GM21423 (cell line): ENCODE results near the gene SEC24D.
A peak's percentile ranks its signal among the peaks of the same experiment; 100 is the strongest.

Experiments
- ATAC-seq: cut with Tn5 transposase; IDR thresholded peaks from one replicate; pipeline ENCODE4 v1.9.1; 2021; ENCODE audit warnings: mild to moderate bottlenecking, moderate library complexity; ENCODE audit not compliant: unreplicated experiment

The SEC24D gene

GRCh38 chr4:118727360-118727759 is 108.6 kb downstream of the SEC24D start:
- no peak for ATAC-seq

DNA sequence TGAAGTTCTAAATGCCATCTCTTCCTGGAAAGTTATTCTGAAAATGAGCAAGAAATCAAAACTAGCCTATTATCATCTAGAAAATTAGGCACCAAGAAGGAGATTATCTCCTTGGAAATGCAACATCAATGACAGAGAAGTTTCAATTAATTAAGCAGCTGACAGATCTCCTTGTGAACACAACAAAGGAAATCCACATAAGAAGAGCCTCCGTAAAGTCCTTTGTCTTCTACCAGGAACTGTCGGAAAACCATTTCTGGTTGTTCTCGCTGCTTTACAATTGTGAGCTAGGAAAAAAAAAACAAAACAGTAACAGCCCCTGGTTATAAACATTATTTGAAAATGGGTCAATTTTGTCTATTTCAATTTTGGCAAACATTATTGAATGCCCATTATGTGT is 112.6 kb downstream of the SEC24D start:
- ATAC-seq, result no peak

DNA sequence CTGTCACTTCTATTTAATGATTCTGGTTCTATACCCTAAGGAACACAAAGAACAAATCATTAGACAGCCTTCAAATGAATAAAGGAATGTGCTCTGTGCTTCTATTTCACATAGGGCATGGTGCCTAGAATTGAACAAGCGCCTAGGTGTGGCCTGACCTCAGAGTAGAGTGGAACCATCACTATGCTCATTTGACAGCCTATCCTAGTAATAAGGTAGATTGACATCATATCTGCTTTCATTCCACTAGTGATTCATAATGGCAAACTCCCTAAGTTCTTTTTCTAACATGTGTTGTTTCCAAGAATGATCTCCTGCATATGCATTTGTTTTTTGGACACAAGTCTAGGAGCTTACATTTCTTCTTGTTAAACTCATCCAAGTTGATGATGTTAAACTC is 114.2 kb downstream of the SEC24D start:
- ATAC-seq, result no peak

GRCh38 chr4:118718511-118719170 is 117.3 kb downstream of the SEC24D start:
- ATAC-seq, result no peak

- ATAC-seq, result no peak
Observed at GRCh38 chr4:118716304-118716703, 119.6 kb downstream of the SEC24D start.

DNA sequence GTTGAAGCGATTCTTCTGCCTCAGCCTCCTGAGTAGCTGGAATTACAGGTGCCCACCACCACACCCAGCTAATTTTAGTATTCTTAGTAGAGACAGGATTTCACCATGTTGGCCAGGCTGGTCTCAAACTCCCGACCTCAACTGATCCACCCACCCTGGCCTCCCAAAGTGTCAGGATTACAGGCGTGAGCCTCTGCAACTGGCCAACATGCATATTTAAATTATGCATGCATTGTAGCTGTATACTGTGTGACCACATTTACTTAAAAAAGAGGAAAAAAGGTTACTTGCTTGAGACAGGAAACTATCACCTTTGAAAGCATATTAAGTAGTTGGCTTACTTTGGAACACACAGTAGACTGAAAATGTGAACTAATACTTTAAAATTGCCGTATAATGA is 121.2 kb downstream of the SEC24D start:
- no peak for ATAC-seq

- ATAC-seq, result peak; percentile 48
Observed at GRCh38 chr4:118712872-118713271, 123.1 kb downstream of the SEC24D start.

GRCh38 chr4:118711052-118711451 is 124.9 kb downstream of the SEC24D start:
- ATAC-seq, result no peak

- no peak for ATAC-seq
Observed at GRCh38 chr4:118703118-118703517, 132.8 kb downstream of the SEC24D start.

DNA sequence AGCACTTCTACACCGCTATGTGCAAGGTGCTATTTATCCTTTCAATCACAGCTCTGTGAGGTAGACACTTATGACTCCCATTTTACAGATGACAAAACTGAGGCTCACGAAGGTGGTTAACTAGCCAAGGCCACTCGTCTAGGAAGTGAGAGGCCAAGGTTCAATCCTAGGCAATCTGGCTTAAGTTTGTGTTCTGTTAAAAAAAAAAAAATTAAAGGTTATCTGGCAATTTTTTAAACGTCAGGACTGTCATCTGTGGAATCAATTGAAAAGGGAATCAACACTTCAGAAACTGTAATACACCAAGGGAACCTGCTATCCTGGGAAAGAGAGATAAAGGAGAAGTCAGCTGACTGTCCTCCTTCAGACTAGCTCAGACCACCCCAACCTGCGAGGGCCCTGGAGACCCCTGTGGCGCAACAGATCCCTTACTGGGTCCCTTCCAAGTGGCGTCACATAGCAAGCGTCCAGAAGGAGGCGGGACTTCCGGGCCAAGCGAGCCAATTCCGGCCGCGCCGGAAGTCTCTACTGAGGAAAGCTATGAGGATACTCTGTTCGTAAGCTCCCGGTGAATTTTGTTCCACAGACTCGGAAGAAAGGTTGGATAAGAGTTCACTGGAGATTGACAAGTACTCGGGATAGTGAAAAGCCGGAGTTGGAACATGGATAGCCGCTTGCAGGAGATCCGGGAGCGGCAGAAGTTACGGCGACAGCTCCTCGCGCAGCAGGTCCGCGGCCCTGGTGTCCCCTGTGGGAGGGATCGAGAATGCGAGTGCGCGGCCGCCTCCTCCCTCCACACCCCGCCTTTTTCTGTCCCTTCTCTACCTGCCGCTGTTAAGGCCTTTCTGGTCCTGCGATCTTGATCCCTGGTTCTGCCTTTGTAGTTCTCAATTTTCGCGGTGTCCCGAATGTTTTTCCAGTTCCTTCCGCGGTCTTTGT is 150.8 kb downstream of the SEC24D start, which contains the start of gene METTL14:
METTL14 (plus strand) TSS at position 520 of the 939 bp plus-strand sequence; CDS start at position 663, 143 bp downstream.
- peak; percentile 100 for ATAC-seq

- no peak for ATAC-seq
Observed at GRCh38 chr4:118683513-118683912, 152.4 kb downstream of the SEC24D start.

DNA sequence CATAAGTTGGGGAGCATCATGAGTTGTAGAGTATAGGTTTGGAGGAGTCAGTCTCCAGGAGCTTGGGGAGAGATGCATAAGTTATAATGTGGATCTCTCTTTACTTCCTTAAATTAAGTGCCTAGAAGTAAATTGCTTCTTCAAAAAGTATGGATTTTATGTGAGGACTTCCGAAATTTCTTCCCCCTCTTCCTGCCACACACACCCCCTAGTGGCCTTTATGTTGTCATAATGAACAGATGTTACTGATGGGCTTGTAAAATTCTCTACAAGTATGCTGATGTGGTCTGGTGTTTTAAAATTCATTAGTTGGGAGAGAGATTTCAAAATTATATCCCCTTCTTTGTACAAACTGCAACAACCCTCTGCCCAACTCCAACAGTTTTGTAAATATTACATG is 153.0 kb downstream of the SEC24D start:
- no peak for ATAC-seq

DNA sequence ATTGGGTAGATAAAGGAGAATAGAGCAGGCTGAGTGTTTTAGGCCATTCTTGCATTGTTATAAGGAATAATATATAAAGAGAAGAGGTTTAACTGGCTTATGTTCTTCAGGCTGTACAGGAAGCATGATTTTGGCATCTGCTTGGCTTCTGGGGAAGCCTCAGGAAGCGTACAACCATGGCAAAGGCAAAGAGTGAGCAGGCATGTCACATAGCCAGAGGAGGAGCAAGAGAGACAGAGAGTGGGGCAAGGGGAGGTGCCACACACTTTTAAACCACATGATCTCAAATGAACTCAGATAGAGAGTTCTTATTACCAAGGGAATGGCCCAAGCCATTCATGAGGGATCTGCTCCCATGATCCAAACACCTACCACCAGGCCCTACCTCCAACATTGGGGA is 155.1 kb downstream of the SEC24D start:
- ATAC-seq, result no peak

DNA sequence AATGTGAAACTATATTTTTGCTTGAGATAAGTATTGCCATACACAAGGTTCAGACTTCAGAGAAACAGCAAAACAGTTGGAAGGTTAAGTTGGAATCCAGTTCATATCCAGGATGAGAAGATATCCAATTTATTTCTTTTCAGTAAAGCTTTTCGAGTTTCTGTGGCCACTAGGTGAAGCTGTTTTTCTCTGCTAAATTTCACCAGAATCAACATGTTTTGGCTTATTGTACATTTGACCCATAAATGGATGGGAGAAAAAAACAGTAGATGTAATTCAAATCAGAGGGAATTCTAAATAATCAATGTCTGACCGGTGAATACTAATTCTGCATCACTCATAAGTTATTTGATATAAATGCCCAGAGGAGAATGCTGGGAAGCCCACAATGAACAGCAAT is 159.8 kb downstream of the SEC24D start:
- ATAC-seq, result no peak
